Loucy (cell line): Measurements from ENCODE around the gene ZNF57.

Experiments used
- H2AFZ ChIP-seq: fragments of 200-600 bp; sonication (generic); 2 replicates; pipeline ENCODE4 v1.6.0; 2016; ENCODE audit warnings: antibody characterized with exemption, mild to moderate bottlenecking, low read length, moderate library complexity
- H3F3A ChIP-seq: fragments of 200-600 bp; 2 replicates; pipeline ENCODE4 v1.6.0; 2016; ENCODE audit warnings: antibody characterized with exemption, low read depth, mild to moderate bottlenecking
- H3K27me3 ChIP-seq: fragments of 200-600 bp; sonication (generic); 2 replicates; pipeline ENCODE4 v1.6.1; 2014; ENCODE audit warnings: low read length, mild to moderate bottlenecking; ENCODE audit not compliant: insufficient read depth, poor library complexity, severe bottlenecking
- H3K36me3 ChIP-seq: fragments of 200-600 bp; sonication (generic); 2 replicates; pipeline ENCODE4 v1.6.1; 2016; ENCODE audit warnings: low read length; ENCODE audit not compliant: insufficient read depth
- H3K4me1 ChIP-seq: fragments of 200-600 bp; sonication (generic); 2 replicates; pipeline ENCODE4 v1.5.1; 2014; ENCODE audit warnings: low read length, mild to moderate bottlenecking; ENCODE audit not compliant: insufficient read depth, poor library complexity, severe bottlenecking
- H3K4me2 ChIP-seq: fragments of 200-600 bp; sonication (generic); 2 replicates; pipeline ENCODE4 v1.6.0; 2014; ENCODE audit warnings: antibody characterized with exemption, low read length, low read depth, mild to moderate bottlenecking; ENCODE audit not compliant: poor library complexity, severe bottlenecking
- H3K4me3 ChIP-seq: fragments of 200-600 bp; sonication (generic); 2 replicates; pipeline ENCODE4 v1.5.1; 2014; ENCODE audit warnings: low read length, mild to moderate bottlenecking, mixed read lengths; ENCODE audit not compliant: poor library complexity, severe bottlenecking
- H3K79me2 ChIP-seq: fragments of 200-600 bp; sonication (generic); 2 replicates; pipeline ENCODE4 v1.6.1; 2014; ENCODE audit warnings: low read length; ENCODE audit not compliant: insufficient read depth
- H3K9ac ChIP-seq: fragments of 200-600 bp; sonication (generic); 2 replicates; pipeline ENCODE4 v1.6.0; 2014; ENCODE audit warnings: mild to moderate bottlenecking, low read depth, low read length, moderate library complexity; ENCODE audit not compliant: poor library complexity, severe bottlenecking
- H3K9me2 ChIP-seq: fragments of 200-600 bp; sonication (generic); replicated peaks from 2 replicates; pipeline ENCODE4 v1.6.1; 2016; ENCODE audit warnings: low read depth, low read length, mixed read lengths
- H3K9me3 ChIP-seq: fragments of 200-600 bp; sonication (generic); 2 replicates; pipeline ENCODE4 v1.6.1; 2014; ENCODE audit warnings: mild to moderate bottlenecking, antibody characterized with exemption, low read length, low read depth; ENCODE audit not compliant: insufficient read depth
- H4K20me1 ChIP-seq: fragments of 200-600 bp; sonication (generic); 2 replicates; pipeline ENCODE4 v1.6.0; 2014; ENCODE audit warnings: antibody characterized with exemption, low read length, mild to moderate bottlenecking; ENCODE audit not compliant: insufficient read depth, poor library complexity, severe bottlenecking
- EZH2phosphoT487 ChIP-seq: fragments of 200-600 bp; IDR thresholded peaks from 2 replicates; pipeline ENCODE4 v1.6.1; 2018; ENCODE audit warnings: antibody characterized with exemption, mild to moderate bottlenecking, moderate library complexity, borderline replicate concordance
- TF ChIP-seq, protein P1 (sequence below): fragments of 200-600 bp; sonication (generic); conservative IDR thresholded peaks from 2 replicates; pipeline ENCODE4 v1.5.1; 2014; ENCODE audit warnings: mild to moderate bottlenecking, antibody characterized with exemption, low read length

The ZNF57 gene

DNA sequence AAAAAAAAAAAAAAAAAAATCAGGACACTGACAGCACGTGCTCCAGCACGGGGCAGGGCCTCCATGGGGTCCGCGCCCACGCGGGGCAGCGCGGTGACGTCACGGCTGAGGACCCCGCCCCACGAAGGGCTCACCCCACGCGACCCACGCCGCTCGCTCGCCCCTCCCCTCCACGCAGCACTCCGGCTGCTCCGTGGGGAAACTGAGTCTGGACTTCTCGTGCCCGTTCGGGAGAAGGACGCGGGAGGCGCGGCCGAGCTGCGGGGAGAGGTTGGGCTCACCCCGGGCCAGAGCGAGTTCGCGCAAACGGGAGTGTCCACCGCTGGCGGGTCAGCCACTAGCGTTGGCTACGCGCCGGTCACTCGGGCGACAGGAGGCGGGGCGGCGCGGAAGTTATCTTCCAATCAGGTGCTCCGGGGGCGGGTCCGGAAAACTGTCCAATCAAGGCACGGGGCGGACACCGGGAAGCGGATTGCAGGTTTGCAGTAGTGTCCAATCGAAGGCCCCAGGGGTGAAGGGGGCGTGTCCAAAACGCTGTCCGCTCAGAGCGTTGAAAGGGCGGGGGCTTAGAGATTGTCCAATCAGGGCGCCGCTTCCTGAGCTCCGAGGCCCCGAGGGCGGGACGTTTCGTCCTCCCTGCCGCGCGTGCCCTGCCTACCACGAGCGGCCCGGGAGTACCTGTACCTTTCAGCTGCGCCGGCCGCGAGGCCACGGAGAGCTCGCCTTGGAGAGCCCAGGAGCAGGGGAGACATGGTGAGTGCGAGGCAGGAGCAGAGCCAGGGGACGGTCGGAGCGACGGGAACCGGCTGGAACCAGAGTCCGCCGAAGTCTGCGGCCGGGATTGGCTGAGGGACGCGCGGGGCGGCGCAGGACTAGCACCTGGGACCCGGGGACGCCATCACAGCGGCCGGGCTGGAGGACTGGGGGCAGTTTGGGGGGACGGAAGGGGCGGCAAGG lies at the start of gene ZNF57:
Gene ZNF57 (plus strand): TSS at position 633 of the 957 bp plus-strand sequence. CDS start 118 bp downstream, at position 751.
- peaks cover 24% of the 10 kb centered on the region; the same call in 1 of the 2 replicates for H3K79me2 ChIP-seq
- TF ChIP-seq EZH2phosphoT487: no peak
- H3K4me2 ChIP-seq: peak within 1 kb of the TSS; percentile 81
- H3K4me3 ChIP-seq: peak within 1 kb of the TSS; percentile 89
- H2AFZ ChIP-seq: peak within 1 kb of the TSS; percentile 95
- no peaks in the 10 kb centered on the region for H3K9me2 ChIP-seq
- H3K27me3 ChIP-seq: no peaks in the 10 kb centered on the region
- peak within 1 kb of the TSS; percentile 82 for H3K9ac ChIP-seq
- H3K9me3 ChIP-seq: no peaks in the 10 kb centered on the region
- H3K4me1 ChIP-seq: peaks cover 15% of the 10 kb centered on the region
- no peaks in the 10 kb centered on the region for H3F3A ChIP-seq
- no peaks in the 10 kb centered on the region for H3K36me3 ChIP-seq
- no peaks in the 10 kb centered on the region for H4K20me1 ChIP-seq

DNA sequence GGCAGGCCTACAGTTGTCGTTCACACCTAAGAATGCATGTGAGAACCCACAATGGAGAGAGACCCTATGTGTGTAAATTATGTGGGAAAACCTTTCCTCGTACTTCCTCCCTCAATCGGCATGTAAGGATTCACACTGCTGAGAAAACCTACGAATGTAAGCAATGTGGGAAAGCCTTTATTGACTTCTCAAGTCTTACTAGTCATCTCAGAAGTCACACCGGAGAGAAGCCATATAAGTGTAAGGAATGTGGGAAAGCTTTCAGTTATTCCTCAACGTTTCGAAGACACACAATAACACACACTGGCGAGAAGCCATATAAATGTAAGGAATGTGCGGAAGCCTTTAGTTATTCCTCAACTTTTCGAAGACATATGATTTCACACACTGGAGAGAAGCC lies 48.1 kb upstream of the ZNF57 start:
- Histone ChIP-seq H3K9me2 (no peaks in the 10 kb centered on the region), H3K4me3 (no peak overlapping the region), H4K20me1 (no peaks in the 10 kb centered on the region), H3K27me3 (no peaks in the 10 kb centered on the region), H3K9me3 (peaks cover 24% of the 10 kb centered on the region; the same call in 1 of the 2 replicates), H3F3A (no peaks in the 10 kb centered on the region), H2AFZ (no peak overlapping the region), H3K9ac (no peak overlapping the region), H3K36me3 (peaks cover 29% of the 10 kb centered on the region), H3K4me1 (peaks cover 15% of the 10 kb centered on the region), H3K4me2 (no peak overlapping the region), H3K79me2 (0 out of 2 replicates have a peak, but pooled peaks cover 3% of the 10 kb centered on the region)
- no peak for TF ChIP-seq EZH2phosphoT487
- TF ChIP-seq, protein P1, sequence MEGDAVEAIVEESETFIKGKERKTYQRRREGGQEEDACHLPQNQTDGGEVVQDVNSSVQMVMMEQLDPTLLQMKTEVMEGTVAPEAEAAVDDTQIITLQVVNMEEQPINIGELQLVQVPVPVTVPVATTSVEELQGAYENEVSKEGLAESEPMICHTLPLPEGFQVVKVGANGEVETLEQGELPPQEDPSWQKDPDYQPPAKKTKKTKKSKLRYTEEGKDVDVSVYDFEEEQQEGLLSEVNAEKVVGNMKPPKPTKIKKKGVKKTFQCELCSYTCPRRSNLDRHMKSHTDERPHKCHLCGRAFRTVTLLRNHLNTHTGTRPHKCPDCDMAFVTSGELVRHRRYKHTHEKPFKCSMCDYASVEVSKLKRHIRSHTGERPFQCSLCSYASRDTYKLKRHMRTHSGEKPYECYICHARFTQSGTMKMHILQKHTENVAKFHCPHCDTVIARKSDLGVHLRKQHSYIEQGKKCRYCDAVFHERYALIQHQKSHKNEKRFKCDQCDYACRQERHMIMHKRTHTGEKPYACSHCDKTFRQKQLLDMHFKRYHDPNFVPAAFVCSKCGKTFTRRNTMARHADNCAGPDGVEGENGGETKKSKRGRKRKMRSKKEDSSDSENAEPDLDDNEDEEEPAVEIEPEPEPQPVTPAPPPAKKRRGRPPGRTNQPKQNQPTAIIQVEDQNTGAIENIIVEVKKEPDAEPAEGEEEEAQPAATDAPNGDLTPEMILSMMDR: no peak

DNA sequence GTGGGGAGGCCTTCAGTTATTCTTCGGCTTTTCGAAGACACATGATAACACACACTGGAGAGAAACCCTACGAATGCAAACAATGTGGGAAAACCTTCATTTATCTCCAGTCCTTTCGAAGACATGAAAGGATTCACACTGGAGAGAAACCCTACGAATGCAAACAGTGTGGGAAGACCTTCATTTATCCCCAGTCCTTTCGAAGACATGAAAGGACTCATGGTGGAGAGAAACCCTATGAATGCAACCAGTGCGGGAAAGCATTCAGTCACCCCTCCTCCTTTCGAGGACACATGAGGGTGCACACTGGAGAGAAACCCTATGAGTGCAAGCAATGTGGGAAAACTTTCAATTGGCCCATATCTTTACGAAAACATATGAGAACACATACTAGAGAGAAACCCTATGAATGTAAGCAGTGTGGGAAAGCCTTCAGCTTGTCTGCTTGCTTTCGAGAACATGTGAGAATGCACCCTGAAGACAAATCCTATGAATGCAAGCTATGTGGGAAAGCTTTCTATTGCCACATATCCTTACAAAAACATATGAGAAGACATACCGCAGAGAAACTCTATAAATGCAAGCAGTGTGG lies 47.6 kb upstream of the ZNF57 start:
- Histone ChIP-seq H3K4me3 (no peak overlapping the region), H3K9me3 (peaks cover 24% of the 10 kb centered on the region; the same call in 1 of the 2 replicates), H3K4me2 (no peak overlapping the region), H3K4me1 (peaks cover 15% of the 10 kb centered on the region), H3K79me2 (no peaks in the 10 kb centered on the region), H3F3A (no peaks in the 10 kb centered on the region), H3K36me3 (peaks cover 29% of the 10 kb centered on the region), H2AFZ (no peak overlapping the region), H3K27me3 (no peaks in the 10 kb centered on the region), H3K9me2 (no peaks in the 10 kb centered on the region), H3K9ac (no peak overlapping the region), H4K20me1 (no peaks in the 10 kb centered on the region)
- no peak for TF ChIP-seq EZH2phosphoT487
- TF ChIP-seq, protein P1: no peak
